ENCODE measurements around the gene NCSTN.

DNA sequence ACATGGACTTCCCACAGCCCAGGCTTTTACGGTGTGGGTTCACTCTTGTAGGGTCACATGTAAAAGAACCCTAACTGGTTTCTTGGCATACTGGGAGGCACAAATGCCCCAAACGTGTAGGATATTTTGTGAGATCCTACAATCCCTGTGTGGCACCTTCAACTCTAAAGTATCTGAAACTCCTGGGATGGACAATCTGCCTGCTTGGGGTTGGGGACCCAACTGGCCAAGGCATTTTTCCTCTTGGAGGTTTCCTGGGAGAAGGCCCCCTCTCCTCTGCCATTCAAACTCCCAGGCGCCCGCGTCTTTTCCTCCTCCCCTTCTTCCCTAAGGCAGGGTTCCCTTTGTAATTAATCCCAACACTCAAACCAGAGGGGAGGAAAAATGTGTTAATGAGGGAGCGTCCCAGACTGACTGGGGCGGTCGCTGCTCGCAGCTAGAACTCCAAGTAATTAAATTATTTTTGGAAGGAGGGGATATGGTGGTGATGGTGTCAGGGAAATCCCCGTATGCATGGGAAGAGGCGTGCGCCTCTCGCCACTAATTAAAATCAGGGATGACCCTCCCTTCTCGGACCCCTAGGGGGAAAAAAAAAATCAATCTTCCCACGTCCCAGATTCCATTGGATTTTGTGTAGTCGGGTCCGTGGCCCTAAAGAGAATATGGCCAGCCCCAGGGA, 56.5 kb downstream of the NCSTN start:
- TF ChIP-seq POLR2A (IDR thresholded peaks at IDR 0.05) (no peak), POLR2AphosphoS5 (IDR thresholded peaks at IDR 0.05) (no peak)
- TF ChIP-seq, protein P1, sequence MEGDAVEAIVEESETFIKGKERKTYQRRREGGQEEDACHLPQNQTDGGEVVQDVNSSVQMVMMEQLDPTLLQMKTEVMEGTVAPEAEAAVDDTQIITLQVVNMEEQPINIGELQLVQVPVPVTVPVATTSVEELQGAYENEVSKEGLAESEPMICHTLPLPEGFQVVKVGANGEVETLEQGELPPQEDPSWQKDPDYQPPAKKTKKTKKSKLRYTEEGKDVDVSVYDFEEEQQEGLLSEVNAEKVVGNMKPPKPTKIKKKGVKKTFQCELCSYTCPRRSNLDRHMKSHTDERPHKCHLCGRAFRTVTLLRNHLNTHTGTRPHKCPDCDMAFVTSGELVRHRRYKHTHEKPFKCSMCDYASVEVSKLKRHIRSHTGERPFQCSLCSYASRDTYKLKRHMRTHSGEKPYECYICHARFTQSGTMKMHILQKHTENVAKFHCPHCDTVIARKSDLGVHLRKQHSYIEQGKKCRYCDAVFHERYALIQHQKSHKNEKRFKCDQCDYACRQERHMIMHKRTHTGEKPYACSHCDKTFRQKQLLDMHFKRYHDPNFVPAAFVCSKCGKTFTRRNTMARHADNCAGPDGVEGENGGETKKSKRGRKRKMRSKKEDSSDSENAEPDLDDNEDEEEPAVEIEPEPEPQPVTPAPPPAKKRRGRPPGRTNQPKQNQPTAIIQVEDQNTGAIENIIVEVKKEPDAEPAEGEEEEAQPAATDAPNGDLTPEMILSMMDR (IDR thresholded peaks at IDR 0.05), result no peak

Data from stomach (tissue), 4 donors.